Measurements from ENCODE around the gene FOXP2. TPM values are rescaled to one million over a fixed set of nuclear protein-coding genes. Genes with fewer than 3 reads are reported as not detected.

The FOXP2 gene
- total RNA-seq, 2 donors from 2014 or later = 13.3 to 14.9 TPM

- no peak overlapping the region for H3K27ac Mint-ChIP-seq
- Histone ChIP-seq H3K9me3 (ENCODE audit: control insufficient read depth, low read length) (no peaks in the 10 kb centered on the region), H3K27me3 (ENCODE audit: control insufficient read depth, insufficient read depth, low read length, poor library complexity, severe bottlenecking) (no peaks in the 10 kb centered on the region), H3K4me1 (ENCODE audit: control insufficient read depth, insufficient read depth, low read length) (peaks cover 15% of the 10 kb centered on the region), H3K36me3 (ENCODE audit: control insufficient read depth, insufficient read depth, low read length) (no peaks in the 10 kb centered on the region), H3K9ac (ENCODE audit: extremely low read depth, low read length, poor library complexity, severe bottlenecking) (no peak overlapping the region), H3K4me3 (ENCODE audit: low read length) (no peak overlapping the region), H3K27ac (ENCODE audit: low read depth, low read length) (no peak overlapping the region)
- H3K4me1 Mint-ChIP-seq = peaks cover 38% of the 10 kb centered on the region
- no peaks in the 10 kb centered on the region for H3K36me3 Mint-ChIP-seq (ENCODE audit: low read depth)
- WGBS, 2 experiments (ENCODE audit: insufficient coverage in 1 of 2, insufficient read length in 1 of 2) = 6 to 20% methylated on average over 1 to 2 of the region's 2 CpGs
- TF ChIP-seq CTCF (conservative IDR thresholded peaks at IDR 0.05) = peak; percentile 80
- no peaks in the 10 kb centered on the region for H3K9me3 Mint-ChIP-seq
- DNase-seq = no peak
- no peak overlapping the region for H3K4me3 Mint-ChIP-seq
- peaks cover 4% of the 10 kb centered on the region for H3K27me3 Mint-ChIP-seq (ENCODE audit: insufficient read depth)
Observed at GRCh38 chr7:114405427-114405826, 9.2 kb upstream of the FOXP2 start.

GRCh38 chr7:114409750-114410149 is 4.9 kb upstream of the FOXP2 start:
- Mint-ChIP-seq H3K4me1 (peaks cover 20% of the 10 kb centered on the region), H3K36me3 (ENCODE audit: low read depth) (no peaks in the 10 kb centered on the region), H3K9me3 (no peaks in the 10 kb centered on the region), H3K27me3 (ENCODE audit: insufficient read depth) (no peaks in the 10 kb centered on the region), H3K4me3 (no peak overlapping the region), H3K27ac (no peak overlapping the region)
- no peaks in the 10 kb centered on the region for H3K9me3 ChIP-seq (ENCODE audit: control insufficient read depth, low read length)
- no peaks in the 10 kb centered on the region for H3K27me3 ChIP-seq (ENCODE audit: control insufficient read depth, insufficient read depth, low read length, poor library complexity, severe bottlenecking)
- peaks cover 17% of the 10 kb centered on the region for H3K4me1 ChIP-seq (ENCODE audit: control insufficient read depth, insufficient read depth, low read length)
- H3K36me3 ChIP-seq (ENCODE audit: control insufficient read depth, insufficient read depth, low read length) = no peaks in the 10 kb centered on the region
- no peak overlapping the region for H3K27ac ChIP-seq (ENCODE audit: low read depth, low read length)
- DNase-seq = no peak
- no peak for TF ChIP-seq CTCF (conservative IDR thresholded peaks at IDR 0.05)
- H3K4me3 ChIP-seq (ENCODE audit: low read length) = no peak overlapping the region
- 88 to 100% methylated on average over 1 of the region's 1 CpG for WGBS, 2 experiments (ENCODE audit: insufficient coverage in 1 of 2, insufficient read length in 1 of 2)
- H3K9ac ChIP-seq (ENCODE audit: extremely low read depth, low read length, poor library complexity, severe bottlenecking) = no peak overlapping the region

GRCh38 chr7:114412548-114412947 is 2.1 kb upstream of the FOXP2 start:
- peaks cover 16% of the 10 kb centered on the region for H3K4me1 ChIP-seq (ENCODE audit: control insufficient read depth, insufficient read depth, low read length)
- H3K4me3 Mint-ChIP-seq = no peak overlapping the region
- no peak overlapping the region for H3K9ac ChIP-seq (ENCODE audit: extremely low read depth, low read length, poor library complexity, severe bottlenecking)
- 58 to 92% methylated on average over 3 to 4 of the region's 4 CpGs for WGBS, 2 experiments (ENCODE audit: insufficient coverage in 1 of 2, insufficient read length in 1 of 2)
- TF ChIP-seq CTCF (conservative IDR thresholded peaks at IDR 0.05) = no peak
- H3K9me3 ChIP-seq (ENCODE audit: control insufficient read depth, low read length) = no peaks in the 10 kb centered on the region
- DNase-seq = no peak
- H3K4me1 Mint-ChIP-seq = peaks cover 21% of the 10 kb centered on the region
- no peaks in the 10 kb centered on the region for H3K9me3 Mint-ChIP-seq
- H3K36me3 Mint-ChIP-seq (ENCODE audit: low read depth) = no peaks in the 10 kb centered on the region
- peak overlapping the region; percentile 90 for H3K27ac ChIP-seq (ENCODE audit: low read depth, low read length)
- H3K27me3 ChIP-seq (ENCODE audit: control insufficient read depth, insufficient read depth, low read length, poor library complexity, severe bottlenecking) = no peaks in the 10 kb centered on the region
- H3K4me3 ChIP-seq (ENCODE audit: low read length) = no peak overlapping the region
- H3K36me3 ChIP-seq (ENCODE audit: control insufficient read depth, insufficient read depth, low read length) = no peaks in the 10 kb centered on the region
- no peaks in the 10 kb centered on the region for H3K27me3 Mint-ChIP-seq (ENCODE audit: insufficient read depth)
- H3K27ac Mint-ChIP-seq = no peak overlapping the region

All from endodermal cell (in vitro differentiated cells).